DMS 273 treated with DMSO at 0.1 percent for 48 hours (cell line): Measurements from ENCODE around the gene ACTG1.
A peak's percentile ranks its signal among the peaks of the same experiment; 100 is the strongest.

Source experiments
- DNase-seq: peaks from one replicate; lab custom pipeline; 2025; lab: John Stamatoyannopoulos, UW

Gene ACTG1

DNA sequence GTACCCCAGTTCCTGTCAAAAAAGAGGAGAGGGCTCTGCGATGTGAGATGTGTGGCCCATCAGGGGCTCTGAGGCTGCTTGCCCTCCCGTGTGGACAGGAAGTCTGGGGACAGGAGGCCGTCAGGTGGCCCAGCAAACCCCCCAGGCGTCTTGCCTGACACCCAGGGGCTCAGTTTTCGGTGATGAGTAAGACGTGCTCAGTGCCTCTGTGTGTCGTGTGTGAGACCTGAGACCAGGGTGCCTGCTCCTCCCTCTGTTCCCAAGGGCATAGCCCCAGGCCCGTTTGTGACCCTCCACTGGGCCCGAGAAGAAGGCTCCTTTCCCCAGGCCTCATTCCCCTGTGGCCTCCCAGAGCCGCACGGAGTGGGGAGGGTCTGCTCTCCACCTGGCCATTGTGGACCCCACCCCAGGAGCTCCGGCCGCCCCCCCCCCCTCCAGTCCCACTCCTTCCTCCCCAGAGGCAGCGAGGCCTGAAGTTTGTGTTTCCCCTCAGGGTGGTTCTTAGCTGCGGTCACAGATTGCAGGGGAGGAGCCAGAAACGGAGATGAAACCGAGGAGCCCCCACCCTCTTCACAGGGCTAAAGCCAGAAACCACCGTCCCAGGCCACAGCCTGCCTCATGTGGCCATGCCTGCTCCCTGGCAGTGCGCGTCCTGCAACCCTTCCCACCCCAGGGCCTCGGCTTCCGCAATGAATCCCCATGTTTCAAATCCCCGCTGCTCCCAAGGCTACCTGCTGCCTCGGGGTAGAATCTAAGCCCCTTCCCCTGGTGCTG lies 4.9 kb upstream of the ACTG1 start:
- no peak for DNase-seq

DNA sequence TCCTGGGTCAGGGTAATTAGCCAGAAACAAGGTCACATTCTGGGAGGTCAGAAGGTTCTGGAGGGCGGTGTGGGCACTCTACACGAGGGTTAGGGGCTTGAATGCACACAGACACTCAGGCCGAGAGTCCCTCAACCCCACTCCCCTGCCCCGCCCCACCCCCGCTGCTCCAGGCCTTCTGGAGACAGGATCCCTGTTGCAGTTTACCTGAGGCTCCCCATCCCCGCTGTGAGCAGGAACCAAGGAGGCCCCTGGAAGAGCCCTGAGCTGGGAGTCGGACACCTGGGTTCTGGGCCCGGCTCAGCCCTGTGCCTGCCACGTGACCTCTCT lies 4.4 kb upstream of the ACTG1 start:
- no peak for DNase-seq

DNA sequence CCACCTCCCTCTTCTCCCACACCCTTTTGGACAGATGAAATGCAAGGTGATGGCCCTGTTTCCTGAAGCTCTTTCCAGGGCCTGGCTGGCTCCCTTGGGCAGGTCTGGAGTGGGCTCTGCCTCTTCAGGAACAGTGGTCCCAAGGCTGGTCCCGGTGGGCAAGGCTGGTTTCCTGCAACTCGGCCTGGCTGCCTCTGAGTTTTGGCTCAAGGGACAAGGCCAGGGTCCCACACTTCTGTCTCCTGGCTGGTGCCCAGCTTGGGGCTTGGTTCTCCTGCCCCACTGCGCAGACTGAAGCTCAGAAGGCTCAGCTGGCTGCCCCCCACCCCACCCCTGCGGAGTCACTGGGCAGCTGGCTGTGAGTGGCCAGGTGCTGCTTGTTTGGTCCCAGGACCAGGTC lies 3.8 kb upstream of the ACTG1 start:
- DNase-seq = no peak

DNA sequence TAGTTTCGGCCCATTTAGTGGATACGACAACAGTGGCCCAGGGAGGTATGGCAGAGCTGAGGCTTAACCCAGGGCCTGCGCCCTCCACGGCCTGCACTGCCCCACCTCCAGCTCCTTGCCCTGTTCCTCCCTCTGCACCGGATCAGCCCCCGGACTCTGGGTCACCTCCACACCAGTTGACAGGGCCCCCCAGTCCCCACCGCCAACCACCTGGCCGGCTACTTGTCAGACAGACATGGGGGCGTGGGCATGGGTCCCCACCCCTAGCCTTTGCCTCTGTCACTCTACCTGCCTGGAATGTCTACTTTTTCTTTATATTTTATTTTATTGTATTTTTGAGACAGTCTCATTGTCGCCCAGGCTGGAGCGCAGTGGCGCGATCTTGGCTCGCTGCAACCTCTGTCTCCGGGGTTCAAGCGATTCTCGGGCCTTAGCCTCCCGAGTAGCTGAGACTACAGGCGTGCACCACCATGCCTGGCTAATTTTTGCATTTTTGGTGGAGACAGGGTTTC lies 3.0 kb upstream of the ACTG1 start:
- DNase-seq = no peak

DNA sequence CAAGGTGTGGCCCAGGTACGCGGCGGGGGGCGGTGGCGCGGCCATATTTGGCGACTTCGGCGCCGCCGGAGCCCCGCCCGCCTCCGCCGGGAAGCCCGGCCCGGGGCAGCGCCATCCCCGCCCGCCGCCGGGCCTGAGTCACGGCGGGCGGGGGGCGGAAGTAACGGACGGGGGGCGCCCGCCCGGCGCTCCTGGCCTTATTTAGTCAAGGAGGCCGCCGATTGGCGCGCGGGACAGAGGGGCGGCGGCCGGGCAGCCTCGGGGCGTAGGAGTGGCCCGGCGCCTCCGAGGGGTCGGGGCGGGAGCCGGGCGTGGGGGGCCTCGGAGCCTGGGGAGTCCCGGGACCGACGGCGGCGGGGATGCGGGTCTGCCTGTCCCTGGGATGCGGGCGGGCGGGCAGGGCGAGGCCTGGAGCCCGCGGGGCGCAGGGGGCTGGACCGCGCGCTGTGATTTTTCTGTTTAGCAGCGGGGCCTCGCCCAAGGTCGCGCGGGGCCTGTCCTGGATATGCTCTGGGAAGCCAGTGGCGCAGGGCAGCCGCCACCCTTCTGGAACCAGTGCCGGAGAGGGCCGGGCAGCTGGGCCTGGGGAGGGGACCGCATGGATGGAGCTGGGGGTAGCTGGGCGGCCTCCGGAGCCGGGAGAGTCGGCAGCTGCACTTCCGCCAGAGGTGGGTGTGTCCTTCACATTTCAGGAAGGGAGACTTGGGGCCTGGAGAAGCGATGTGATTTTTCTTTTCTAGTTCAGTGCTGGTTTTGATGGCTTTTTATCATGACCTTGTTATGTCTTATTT lies 2.3 kb upstream of the ACTG1 start:
- no peak for DNase-seq

DNA sequence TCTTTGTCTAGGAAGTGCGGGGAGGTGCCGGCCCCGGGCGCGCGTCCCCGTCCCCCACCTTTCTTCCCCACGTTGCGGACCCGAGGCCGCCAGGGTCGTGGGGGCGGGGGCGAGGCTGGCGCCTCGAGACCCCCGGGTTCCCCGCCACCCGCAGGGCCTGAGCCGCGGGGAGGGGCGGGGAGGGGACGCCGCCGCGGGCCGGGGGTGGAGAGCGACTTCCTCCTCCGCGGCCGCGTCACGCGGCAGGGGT lies 1.8 kb upstream of the ACTG1 start:
- no peak for DNase-seq

DNA sequence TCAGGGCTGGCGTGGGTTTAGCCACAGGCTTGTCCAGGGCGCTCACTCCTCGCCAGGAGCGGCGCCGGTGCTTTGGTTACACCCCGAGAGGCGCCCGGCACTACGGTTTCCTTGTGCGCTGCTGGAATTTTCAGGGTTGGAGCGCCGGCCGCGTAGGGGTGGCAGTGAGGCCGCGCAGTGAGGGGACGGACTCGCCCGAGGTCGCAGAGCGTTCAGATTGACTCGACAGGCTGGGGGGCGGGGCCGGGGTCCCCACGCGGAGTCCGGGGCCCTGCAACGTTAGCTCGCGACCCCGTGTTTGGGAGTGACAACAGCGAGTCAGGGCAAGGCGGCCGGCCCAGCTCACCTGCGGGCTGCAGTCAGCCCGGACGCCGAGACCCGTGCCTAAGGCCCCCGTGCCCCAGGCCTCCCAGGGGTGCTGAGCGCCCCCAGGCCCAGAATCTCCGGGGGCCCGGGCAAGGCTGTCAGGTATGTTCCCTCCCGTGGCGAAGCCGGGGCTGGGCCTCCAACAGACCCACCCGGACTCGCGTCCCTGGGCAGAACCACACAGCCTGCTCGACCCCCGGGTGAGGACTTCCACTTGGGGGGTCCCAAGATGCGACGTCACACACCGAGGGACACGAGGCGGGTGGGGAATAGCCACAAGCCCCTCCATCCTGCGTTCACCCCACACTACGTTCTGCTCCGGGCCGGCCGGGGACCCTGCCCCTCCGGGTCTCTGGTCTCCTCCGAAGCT lies 1.3 kb upstream of the ACTG1 start:
- DNase-seq = no peak

DNA sequence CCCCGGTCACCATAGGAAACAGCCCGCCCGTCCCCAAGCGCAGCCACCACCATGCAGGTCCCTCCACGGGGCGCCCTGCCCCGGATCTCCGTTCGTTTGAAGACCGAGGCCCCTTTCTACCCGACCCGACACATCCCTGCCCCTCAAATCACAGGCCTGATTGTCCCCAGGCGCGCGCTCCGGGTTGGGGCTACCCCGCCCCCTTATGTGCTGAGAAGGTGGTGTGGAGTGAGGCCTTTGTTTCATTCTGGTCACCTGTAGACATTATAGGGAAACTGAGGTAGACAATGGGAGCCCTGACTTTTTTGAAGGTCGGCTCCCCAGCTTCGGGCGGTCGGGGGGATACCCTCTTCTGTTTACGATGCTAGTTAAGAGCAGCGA lies 763 bp upstream of the ACTG1 start:
- DNase-seq = no peak

DNA sequence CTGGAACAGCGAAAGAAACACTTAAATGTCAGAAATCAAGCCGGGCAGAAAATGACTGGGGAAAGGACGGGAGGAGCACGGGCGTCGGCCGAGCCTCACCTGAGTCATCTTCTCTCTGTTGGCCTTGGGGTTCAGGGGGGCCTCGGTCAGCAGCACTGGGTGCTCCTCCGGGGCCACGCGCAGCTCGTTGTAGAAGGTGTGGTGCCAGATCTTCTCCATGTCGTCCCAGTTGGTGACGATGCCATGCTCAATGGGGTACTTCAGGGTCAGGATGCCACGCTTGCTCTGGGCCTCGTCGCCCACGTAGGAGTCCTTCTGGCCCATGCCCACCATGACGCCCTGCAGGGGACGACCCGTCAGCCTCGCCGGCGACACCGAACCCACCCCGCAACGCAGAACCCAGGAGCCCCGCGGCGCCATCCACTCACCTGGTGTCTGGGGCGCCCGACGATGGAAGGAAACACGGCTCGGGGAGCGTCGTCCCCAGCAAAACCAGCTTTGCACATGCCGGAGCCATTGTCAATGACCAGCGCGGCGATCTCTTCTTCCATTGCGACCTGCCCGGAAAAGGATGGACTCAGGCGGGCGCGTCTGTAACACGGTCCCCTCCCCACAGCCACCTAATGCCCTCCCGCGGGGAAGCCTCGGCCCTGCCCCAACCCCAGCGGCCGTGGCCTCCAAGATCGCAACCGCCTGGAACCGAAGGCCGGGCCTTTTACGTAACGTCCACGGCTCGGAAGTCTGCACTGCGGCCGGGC lies 616 bp downstream of the ACTG1 start:
- DNase-seq = no peak

DNA sequence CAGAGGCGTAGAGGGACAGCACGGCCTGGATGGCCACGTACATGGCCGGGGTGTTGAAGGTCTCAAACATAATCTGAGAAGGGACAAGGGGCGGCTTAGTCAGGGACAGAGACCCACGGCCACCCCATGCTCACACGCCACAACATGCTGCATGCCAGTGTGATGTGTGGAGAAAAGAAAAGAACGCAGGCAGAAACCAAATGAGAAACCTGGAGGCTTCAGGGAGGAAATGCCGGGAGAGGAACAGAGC lies 1.1 kb downstream of the ACTG1 start:
- no peak for DNase-seq

DNA sequence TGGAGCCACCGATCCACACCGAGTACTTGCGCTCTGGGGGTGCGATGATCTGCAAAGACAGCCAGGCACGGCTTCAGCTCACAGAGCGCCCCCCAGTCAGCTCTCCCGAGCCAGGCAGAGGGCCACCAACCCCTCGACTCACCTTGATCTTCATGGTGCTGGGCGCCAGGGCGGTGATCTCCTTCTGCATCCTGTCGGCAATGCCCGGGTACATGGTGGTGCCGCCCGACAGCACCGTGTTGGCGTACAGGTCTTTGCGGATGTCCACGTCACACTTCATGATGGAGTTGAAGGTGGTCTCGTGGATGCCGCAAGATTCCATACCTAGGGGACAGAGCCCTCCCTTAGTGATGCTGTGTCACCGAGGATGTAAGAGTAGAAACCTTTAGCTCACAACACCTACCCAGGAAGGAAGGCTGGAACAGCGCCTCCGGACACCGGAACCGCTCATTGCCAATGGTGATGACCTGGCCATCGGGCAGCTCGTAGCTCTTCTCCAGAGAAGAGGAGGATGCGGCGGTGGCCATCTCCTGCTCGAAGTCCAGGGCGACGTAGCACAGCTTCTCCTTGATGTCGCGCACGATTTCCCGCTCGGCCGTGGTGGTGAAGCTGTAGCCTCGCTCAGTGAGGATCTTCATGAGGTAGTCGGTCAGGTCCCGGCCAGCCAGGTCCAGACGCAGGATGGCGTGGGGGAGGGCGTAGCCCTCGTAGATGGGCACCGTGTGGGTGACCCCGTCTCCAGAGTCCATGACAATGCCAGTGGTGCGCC lies 1.6 kb downstream of the ACTG1 start:
- DNase-seq = no peak

DNA sequence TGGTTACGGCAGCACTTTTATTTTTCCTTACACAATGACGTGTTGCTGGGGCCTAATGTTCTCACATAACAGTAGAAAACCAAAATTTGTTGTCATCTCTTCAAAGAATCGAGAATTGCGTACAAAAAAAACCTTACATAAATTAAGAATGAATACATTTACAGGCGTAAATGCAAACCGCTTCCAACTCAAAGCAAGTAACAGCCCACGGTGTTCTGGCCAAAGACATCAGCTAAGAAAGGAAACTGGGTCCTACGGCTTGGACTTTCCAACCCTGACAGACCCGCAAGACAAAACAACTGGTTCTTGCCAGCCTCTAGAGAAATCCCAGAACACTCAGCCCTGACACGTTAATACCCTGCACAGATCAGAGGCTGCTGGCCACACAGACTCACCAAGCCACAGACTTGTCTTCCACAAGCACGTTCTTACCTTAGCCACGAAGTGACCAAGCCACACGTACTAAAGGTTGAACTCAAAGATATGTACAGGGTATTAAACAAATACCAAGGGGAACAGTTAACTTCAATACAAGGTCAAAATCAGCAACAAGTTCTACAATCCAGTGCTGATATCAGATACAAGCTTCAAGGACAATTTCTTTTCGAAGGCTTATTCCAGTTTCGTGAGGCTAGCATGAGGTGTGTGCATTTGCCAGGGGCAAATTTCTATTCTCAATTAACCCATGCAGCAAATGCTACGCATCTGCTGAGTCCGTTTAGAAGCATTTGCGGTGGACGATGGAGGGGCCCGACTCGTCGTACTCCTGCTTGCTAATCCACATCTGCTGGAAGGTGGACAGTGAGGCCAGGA lies 2.4 kb downstream of the ACTG1 start:
- no peak for DNase-seq

DNA sequence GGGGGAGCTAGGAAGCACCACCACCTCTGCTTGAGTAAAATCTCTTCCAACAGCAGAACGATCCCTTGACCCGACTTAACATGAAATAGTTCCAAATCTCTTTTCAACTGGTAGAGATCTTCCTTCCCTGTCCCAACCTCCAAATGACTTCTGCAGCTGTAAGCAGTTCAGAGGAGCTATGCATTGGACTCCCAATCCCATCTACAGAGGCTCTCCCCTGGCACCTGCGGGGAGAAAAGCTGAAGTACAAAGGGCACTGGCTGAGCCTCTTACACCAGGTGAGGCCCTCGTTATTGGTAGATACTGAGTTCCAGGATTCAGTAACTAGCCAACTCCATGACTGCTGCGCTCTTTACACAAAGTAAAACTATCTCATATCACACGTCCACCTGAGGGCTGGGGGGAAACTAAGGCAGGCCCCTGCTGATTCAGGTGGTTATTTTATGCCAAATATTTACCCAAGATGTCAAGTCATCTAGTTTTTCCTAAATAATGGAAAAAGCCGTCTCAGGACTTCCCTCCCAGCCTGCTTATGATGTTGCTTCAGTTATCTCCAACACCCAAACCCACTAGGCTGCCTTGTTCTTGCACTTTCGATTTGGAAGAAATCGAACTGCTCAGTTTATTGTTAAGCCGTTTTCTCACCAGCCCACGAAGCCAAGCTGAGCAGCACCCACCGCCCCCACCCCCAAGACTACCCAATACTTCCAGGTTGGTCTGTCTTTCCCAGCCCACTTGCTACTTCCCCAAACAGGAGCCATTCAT lies 3.2 kb downstream of the ACTG1 start:
- DNase-seq = no peak

DNA sequence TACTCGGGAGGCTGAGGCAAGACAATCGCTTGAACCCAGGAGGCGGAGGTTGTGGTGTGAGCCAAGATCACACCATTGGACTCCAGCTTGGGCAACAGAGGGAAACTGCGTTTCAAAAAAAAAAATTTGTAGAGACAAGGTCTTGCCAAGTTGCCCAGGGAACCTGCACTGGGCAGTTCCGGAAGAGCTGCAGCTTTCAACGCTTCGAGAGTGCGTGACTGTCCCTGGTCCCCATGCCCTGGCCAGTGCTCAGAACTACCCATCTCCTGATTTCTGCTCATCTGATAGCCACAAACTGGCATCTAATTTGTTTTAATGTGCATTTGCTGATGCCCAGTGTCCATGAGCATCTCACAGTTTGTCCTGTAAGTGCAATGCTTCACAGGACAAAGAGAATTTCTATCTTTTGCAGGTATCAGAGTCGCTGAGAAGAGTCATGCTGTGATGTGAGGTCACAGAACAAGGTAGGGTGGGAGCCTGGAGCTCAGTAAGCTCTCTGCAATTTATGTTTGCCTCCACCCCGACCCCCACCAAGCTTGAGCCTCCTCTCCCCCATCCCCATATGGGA lies 3.9 kb downstream of the ACTG1 start:
- DNase-seq = peak; percentile 51

DNA sequence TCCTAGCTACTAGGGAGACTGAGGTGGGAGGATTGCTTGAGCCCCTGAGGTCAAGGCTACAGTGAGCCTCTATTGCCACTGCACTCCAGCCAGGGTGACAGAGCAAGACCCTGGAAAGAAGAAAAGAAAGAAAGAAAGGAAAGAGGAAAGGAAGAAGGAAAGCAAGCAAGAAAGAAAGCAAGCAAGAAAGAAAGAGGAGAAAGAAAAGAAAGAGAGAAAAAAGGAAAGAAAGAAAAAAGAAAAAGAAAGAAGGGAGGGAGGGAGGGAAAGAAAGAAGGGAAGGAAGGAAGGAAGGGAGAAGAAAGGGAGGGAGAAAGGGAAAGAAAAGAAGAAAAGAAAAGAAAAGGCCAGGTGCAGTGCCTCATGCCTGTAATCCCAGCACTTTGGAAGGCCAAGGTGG lies 9.0 kb downstream of the ACTG1 start:
- no peak for DNase-seq

DNA sequence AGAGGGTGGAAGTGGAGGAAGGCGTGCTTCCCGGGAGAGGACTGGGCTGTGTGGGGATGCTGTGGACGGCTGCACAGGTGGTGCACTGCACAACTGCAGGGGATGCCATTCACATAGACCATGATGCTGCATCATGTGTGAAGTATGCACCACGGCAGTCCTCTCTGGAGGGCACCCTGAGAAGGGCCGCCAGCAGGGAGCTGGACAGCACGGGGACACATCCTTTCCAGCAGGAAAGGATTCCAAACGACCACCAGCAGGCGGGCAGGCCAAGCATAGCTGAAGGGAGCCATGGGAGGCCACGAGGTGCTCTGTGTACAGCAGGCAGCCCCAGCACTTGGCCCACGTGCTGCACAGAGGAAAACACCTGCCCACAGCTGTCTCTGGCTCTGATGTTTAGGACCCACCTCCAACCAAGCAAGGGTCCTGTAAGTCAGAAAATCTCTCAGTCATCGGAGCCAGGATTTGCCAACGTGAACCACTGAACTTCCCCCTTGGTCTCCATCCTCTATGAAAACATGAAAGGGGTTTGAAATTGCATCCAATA lies 10.1 kb downstream of the ACTG1 start:
- DNase-seq = no peak

DNA sequence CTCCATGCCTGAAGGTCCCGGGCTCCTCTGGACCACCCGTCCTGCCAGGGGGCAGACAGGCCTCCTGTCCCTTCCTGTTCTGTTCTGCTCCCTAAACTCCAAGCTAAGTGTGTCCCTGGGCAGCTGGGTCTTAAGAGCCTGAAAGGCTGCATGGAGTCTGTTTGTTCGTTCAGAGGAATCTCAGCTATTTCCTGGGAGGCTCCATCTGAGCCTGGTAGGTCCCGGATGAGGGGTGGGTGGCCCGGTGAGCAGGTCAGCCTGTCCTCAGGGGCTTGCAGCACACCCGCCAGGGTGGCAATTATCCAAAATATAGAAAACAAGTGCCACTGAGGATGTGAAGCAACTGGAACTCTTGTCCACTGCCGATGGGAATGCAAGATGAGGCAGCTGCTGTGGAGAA lies 12.6 kb downstream of the ACTG1 start:
- DNase-seq = no peak

DNA sequence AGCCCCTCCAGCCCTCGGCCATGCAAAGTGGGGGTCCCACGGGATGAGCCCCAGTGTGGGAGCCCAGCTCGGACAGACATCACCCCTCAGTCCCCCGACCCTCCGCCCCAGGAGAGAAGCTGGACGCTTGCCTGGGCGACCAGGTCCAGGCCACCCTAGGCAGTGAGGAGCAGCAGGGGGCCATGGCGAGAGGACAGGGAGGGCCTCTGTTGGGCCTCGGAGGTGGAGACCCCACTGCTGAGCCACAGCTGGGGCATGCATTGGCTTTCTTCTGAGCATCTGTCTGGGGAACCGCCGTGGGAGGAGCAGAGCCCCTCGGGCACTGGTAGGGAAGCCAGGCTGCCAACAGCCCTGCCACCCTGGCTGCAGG lies 13.0 kb downstream of the ACTG1 start:
- no peak for DNase-seq

DNA sequence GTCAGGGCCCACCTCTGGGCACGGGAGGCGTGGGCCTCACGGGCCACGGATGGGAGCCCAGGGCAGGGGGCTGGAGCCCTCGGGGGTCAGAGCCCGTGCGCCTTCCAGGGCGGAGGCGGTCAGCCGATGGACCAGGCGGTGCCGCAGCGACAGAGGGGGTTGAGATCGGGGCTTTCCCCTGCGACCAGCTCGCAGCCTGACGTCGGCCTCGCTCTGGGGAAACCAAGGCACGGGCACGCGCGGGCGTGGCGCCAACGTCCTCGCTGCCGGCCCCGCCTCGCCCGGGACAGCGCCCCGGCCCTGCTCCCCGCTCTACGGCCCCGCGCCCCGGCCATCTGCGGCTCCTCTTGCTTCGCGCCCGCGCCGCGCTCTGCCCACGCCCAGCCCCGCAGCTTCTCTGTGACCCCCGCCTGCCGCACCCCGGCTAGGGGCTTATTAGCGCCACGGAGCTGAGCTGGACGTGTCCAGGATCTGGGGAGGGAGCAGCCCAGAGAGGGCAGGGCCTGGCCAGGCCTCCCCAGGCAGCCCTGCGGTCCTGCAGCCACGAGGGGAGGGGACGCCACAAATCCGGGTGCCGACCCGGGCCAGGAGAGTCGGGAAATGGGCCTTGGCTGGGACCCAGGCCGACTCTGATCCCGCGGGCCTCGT lies 13.5 kb downstream of the ACTG1 start:
- DNase-seq = no peak
